ENCODE results near the gene PHLDA1. TPM values are rescaled to one million over a fixed set of nuclear protein-coding genes. Genes with fewer than 3 reads are reported as not detected.

Gene PHLDA1
- polyA plus RNA-seq, 1 donor from 2014 or later = 0.08 TPM

DNA sequence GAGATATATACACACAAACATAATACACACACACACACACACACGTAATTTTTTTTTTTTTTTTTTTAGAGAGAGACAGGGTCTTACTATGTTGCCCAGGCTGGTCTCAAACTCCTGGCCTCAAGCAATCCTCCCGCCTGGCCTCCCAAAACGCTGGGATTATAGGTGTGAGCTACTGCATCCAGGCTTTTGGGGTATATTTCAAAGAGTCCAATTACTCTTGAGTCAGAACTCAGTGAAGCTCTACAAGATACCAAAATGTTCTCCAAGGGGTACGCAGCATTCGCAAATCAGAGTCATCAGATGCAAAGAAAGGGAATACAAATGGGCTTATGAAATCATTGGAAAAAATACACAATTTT is 54.0 kb downstream of the PHLDA1 start:
- Mint-ChIP-seq H3K9me3 (no peaks in the 10 kb centered on the region), H3K27me3 (no peaks in the 10 kb centered on the region), H3K36me3 (no peaks in the 10 kb centered on the region), H3K27ac (peak overlapping the region in 1 of 3 donors; percentile 61), H3K4me3 (peak overlapping the region in 1 of 4 donors; percentile 56), H3K4me1 (peaks cover 11 to 15% (median 13%) of the 10 kb centered on the region in 3 donors)

DNA sequence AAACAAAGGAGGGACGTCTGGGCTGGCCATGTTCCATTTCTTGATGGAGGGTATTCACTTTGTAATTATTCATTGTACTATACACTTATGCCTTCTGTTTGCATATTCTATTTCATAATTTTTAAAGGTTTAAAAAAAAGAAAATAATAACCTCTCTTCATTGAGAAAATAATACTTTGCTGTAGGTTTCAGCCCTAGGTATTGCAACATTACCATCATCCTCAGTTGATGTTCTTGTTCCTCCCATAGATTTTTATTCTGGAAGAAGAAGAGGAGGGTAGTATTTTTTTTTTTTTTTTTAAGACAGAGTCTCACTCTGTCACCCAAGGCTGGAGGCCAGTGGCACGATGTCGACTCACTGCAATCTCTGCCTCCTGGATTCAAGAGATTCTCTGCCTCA is 54.7 kb downstream of the PHLDA1 start:
- Mint-ChIP-seq H3K27me3 (no peaks in the 10 kb centered on the region), H3K36me3 (no peaks in the 10 kb centered on the region), H3K9me3 (no peaks in the 10 kb centered on the region), H3K4me3 (no peak overlapping the region), H3K27ac (peak overlapping the region in 1 of 3 donors; percentile 61), H3K4me1 (peaks cover 9 to 13% (median 12%) of the 10 kb centered on the region in 3 donors)

DNA sequence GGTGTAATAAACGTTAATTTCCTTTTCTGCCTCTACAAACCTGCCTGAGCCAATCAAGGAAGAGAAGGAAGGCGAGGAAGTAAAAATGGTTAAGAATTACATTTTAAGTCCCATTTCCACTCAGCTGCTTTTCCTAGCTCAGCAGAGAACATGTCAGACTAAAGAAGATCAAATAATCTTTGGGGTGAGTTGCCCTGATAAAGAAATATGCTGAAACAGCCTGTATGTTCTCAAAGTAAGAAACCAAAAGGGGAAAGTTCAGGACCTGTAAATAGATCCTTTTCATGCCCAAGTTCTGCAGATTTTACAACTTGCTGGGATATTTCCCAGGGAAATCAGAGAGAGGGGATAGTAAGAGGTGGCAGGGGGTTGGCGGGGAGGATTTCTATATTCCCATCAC is 55.5 kb downstream of the PHLDA1 start:
- Mint-ChIP-seq H3K4me3 (no peak overlapping the region), H3K27me3 (no peaks in the 10 kb centered on the region), H3K27ac (no peak overlapping the region), H3K4me1 (peaks cover 5 to 10% (median 9%) of the 10 kb centered on the region in 3 donors), H3K36me3 (no peaks in the 10 kb centered on the region), H3K9me3 (no peaks in the 10 kb centered on the region)

DNA sequence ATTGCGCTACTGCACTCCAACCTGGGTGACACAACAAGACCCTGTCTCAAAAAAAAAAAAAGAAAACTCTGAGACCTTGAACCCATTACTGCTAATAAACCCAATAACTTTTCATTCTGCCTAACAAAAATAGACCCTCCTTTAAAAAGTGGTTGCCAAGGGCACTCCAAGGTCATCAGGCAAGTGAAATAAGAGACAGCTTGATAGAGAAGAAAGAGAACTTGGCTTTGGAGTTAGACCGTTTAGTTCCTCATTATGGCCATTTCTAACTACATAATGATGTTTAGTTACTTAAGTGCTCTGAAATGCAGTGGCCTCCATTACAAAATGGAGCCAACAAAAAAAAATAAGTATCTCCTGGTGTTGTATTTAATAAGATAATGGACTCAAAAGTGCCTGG is 55.9 kb downstream of the PHLDA1 start:
- Mint-ChIP-seq H3K4me3 (no peak overlapping the region), H3K27me3 (no peaks in the 10 kb centered on the region), H3K9me3 (no peaks in the 10 kb centered on the region), H3K36me3 (no peaks in the 10 kb centered on the region), H3K27ac (no peak overlapping the region), H3K4me1 (peaks cover 5 to 10% (median 9%) of the 10 kb centered on the region in 3 donors)

Other genes with a start within 250 kb of the PHLDA1 start
- gene NAP1L1, start 52.9 kb upstream of the PHLDA1 start, polyA plus RNA-seq = 223 TPM

All from IgD-negative memory B cell (primary cell).